C4-2B (cell line): ENCODE measurements around the gene MACROD1.

Experiments used
- ZFX ChIP-seq: fragments of 450-650 bp; IDR thresholded peaks from 2 replicates; pipeline ENCODE4 v1.6.1; 2017
- TF ChIP-seq, protein P1 (sequence below): fragments of 450-650 bp; conservative IDR thresholded peaks from 2 replicates; pipeline ENCODE4 v1.5.1; 2017; ENCODE audit warnings: mild to moderate bottlenecking

DNA sequence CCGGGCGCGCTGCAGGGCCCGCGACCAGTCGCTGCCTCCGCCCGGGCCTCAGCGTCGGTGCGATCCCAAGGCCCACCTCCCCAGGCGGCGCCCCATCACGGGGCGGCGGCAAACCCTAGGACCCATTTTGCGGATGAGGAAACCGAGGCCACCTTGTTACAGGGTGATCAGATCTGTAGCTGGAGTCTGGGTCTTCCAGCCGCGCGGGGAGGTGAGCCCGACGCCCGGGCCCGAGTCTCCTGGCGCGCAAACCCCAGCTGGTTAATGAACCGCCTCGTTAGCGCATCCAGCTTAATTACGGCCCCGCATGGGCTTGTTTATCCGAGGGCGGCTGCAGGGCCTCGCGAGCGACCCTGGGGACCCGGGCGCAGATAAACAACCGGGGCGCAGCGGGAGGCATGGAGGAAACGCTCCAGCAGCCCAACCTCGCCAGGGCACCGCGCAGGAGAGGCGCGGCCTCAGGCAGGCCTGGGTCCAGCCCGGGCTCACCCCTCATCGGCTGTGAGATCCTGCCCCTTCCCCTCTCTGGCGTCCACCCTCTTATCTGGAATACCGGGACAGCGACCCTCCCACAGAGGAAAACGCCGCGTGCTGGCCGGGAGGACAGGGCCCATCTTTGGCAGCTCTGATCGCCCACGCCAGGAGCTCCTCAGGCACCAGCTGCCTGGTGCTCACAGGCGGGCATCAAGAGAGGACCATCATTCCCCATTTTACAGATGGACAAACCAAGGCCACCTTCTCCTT lies 165.0 kb downstream of the MACROD1 start:
- TF ChIP-seq, protein P1, sequence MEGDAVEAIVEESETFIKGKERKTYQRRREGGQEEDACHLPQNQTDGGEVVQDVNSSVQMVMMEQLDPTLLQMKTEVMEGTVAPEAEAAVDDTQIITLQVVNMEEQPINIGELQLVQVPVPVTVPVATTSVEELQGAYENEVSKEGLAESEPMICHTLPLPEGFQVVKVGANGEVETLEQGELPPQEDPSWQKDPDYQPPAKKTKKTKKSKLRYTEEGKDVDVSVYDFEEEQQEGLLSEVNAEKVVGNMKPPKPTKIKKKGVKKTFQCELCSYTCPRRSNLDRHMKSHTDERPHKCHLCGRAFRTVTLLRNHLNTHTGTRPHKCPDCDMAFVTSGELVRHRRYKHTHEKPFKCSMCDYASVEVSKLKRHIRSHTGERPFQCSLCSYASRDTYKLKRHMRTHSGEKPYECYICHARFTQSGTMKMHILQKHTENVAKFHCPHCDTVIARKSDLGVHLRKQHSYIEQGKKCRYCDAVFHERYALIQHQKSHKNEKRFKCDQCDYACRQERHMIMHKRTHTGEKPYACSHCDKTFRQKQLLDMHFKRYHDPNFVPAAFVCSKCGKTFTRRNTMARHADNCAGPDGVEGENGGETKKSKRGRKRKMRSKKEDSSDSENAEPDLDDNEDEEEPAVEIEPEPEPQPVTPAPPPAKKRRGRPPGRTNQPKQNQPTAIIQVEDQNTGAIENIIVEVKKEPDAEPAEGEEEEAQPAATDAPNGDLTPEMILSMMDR = no peak
- TF ChIP-seq ZFX = no peak
